Right lobe of liver (tissue), 4 donors: Measurements from ENCODE around the gene CCDC97.

Experiments
- CTCF ChIP-seq, 4 donors: fragments of 200-600 bp in 3 of 4; fragments of 450-650 bp in 1 of 4; IDR thresholded peaks; one replicate each; pipeline versions ENCODE4 v1.5.1 to v1.8.0; 2016 to 2022; ENCODE audit warnings: antibody characterized with exemption in 4 of 4, mild to moderate bottlenecking in 2 of 4
- POLR2A ChIP-seq: fragments of 450-650 bp; IDR thresholded peaks from one replicate; pipeline ENCODE4 v1.6.1; 2017; ENCODE audit warnings: antibody characterized with exemption, mild to moderate bottlenecking
- donor health status: DM: no; HTN: no; CAD: no.
- donor health status: DM: no; HTN: no; CAD: no.
- donor health status: DM: no; HTN: yes; CAD: no.

GRCh38 chr19:41328842-41329225 is 18.9 kb downstream of the CCDC97 start:
- TF ChIP-seq CTCF (IDR thresholded peaks at IDR 0.05): no peak
- TF ChIP-seq POLR2A: no peak
